Fibroblast of upper back skin (primary cell): ENCODE data around the gene ATP8B2.
"Not testable (repeated sequence)": the region's sequence is repeated elsewhere in the genome, so short reads cannot be mapped to it uniquely, and the experiment has no call there.

ENCODE experiments used
- DNase-seq: peaks from one replicate; pipeline ENCODE4 v3.0.0-alpha.2; 2013

ATP8B2 gene

GRCh38 chr1:154348429-154349076 lies 23.2 kb downstream of the ATP8B2 start:
- DNase-seq: no peak

GRCh38 chr1:154349121-154349520 lies 23.8 kb downstream of the ATP8B2 start:
- no peak for DNase-seq

- no peak for DNase-seq
These were observed 25.1 kb downstream of the ATP8B2 start for GRCh38 chr1:154350383-154350782.

- DNase-seq: no peak
These were observed 26.2 kb downstream of the ATP8B2 start for GRCh38 chr1:154351363-154352068.

- DNase-seq: no peak
These were observed 26.9 kb downstream of the ATP8B2 start for GRCh38 chr1:154352245-154352580.

GRCh38 chr1:154352581-154353459 lies 27.5 kb downstream of the ATP8B2 start:
- peak; percentile 34 for DNase-seq

GRCh38 chr1:154353460-154353904 lies 28.2 kb downstream of the ATP8B2 start:
- peak; percentile 29 for DNase-seq

- no peak for DNase-seq
These were observed 28.6 kb downstream of the ATP8B2 start for GRCh38 chr1:154353966-154354365.

GRCh38 chr1:154358519-154358918 lies 33.2 kb downstream of the ATP8B2 start:
- no peak for DNase-seq

- DNase-seq: no peak
These were observed 35.0 kb downstream of the ATP8B2 start for GRCh38 chr1:154360288-154360687.

GRCh38 chr1:154360881-154361280 lies 35.6 kb downstream of the ATP8B2 start:
- DNase-seq: not testable (repeated sequence)

- DNase-seq: no peak
These were observed 36.0 kb downstream of the ATP8B2 start for GRCh38 chr1:154361357-154361756.

GRCh38 chr1:154371436-154371835 lies 46.1 kb downstream of the ATP8B2 start:
- no peak for DNase-seq

- not testable (repeated sequence) for DNase-seq
These were observed 48.5 kb downstream of the ATP8B2 start for GRCh38 chr1:154373777-154374357.

- no peak for DNase-seq
These were observed 54.0 kb downstream of the ATP8B2 start for GRCh38 chr1:154379301-154379700.

GRCh38 chr1:154384650-154385489 lies 59.5 kb downstream of the ATP8B2 start:
- no peak for DNase-seq

GRCh38 chr1:154386643-154387352 lies 61.5 kb downstream of the ATP8B2 start:
- peak; percentile 45 for DNase-seq

- DNase-seq: no peak
These were observed 65.9 kb downstream of the ATP8B2 start for GRCh38 chr1:154391086-154391770.

- DNase-seq: no peak
These were observed 72.8 kb downstream of the ATP8B2 start for GRCh38 chr1:154398141-154398540.

- no peak for DNase-seq
These were observed 73.4 kb downstream of the ATP8B2 start for GRCh38 chr1:154398678-154399077.

- DNase-seq: no peak
These were observed 75.1 kb downstream of the ATP8B2 start for GRCh38 chr1:154400381-154400801.
